Cardiac muscle cell (in vitro differentiated cells and primary cell): ENCODE measurements around the gene ADGRL3. TPM values are rescaled to one million over a fixed set of nuclear protein-coding genes. Genes with fewer than 3 reads are reported as not detected.

Experiments
- DNase-seq, 2 donors: peaks; one replicate each; pipeline versions ENCODE4 v3.0.0 to v3.0.0-alpha.2; 2010 to 2017; ENCODE audit warnings: low read depth in 1 of 2, low spot score in 1 of 2
- H3K27ac ChIP-seq: fragments of 200-600 bp; sonication (generic); 2 replicates; pipeline ENCODE4 v1.5.1; 2016
- H3K27me3 ChIP-seq: fragments of 200-600 bp; sonication (generic); 2 replicates; pipeline ENCODE4 v1.6.0; 2016; ENCODE audit warnings: control low read depth
- H3K36me3 ChIP-seq: fragments of 200-600 bp; sonication (generic); 2 replicates; pipeline ENCODE4 v1.5.1; 2016; ENCODE audit warnings: control low read depth
- H3K4me1 ChIP-seq: fragments of 200-600 bp; sonication (generic); 2 replicates; pipeline ENCODE4 v1.8.1; 2017; ENCODE audit warnings: low read depth, mild to moderate bottlenecking, mixed run types
- H3K4me3 ChIP-seq: fragments of 200-600 bp; sonication (generic); 2 replicates; pipeline ENCODE4 v1.5.1; 2016; ENCODE audit warnings: mild to moderate bottlenecking
- H3K9me3 ChIP-seq: fragments of 200-600 bp; sonication (generic); 2 replicates; pipeline ENCODE4 v1.5.1; 2017; ENCODE audit warnings: low read depth, mild to moderate bottlenecking, control low read depth
- CTCF ChIP-seq: IDR thresholded peaks from 2 replicates; pipeline ENCODE4 v1.5.1; 2012; ENCODE audit warnings: low read depth, mild to moderate bottlenecking, low read length
- polyA plus RNA-seq: library from polyadenylated mRNA; unstranded; fragments of >200 nt; fragmentation: Nextera tagmentation; extraction: Ambion mirVana; gene quantifications from 2 replicates; pipeline ENCODE4 v1.2.1, GENCODE V29; 2016
- total RNA-seq: library from RNA; depleted of rRNA; stranded (reverse); fragments of >200 nt; gene quantifications from 2 replicates; pipeline ENCODE4 v1.2.3, GENCODE V29; 2016

The ADGRL3 gene
- total and polyA plus RNA-seq, 2 experiments from 2014 or later = 2.4 to 4.8 TPM

DNA sequence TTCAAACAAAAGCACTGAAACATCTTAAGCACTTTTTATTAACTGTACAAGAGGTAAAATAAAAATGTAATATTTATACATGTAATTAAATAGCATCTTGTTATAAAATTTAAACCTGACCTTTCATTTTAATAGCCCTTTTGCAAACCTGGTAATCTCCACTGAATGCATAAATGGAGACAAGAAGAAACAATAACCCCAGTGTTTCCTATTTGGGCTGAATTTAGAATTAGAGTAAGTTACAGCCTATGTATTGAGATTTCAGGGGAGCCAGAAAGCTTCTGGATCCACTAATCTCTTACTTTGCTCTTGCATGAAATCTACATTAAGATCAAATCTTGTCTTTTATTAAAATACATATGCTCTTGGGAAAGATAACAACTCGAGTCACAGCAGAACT, 261.8 kb downstream of the ADGRL3 start:
- no peaks in the 10 kb centered on the region for H3K36me3 ChIP-seq
- H3K27me3 ChIP-seq = no peaks in the 10 kb centered on the region
- no peaks in the 10 kb centered on the region for H3K9me3 ChIP-seq
- H3K4me3 ChIP-seq = no peak overlapping the region
- no peaks in the 10 kb centered on the region for H3K4me1 ChIP-seq
- TF ChIP-seq CTCF = no peak
- no peak for DNase-seq
- H3K27ac ChIP-seq = no peak overlapping the region

- DNase-seq = peak in 1 of 2 donors; percentile 74
Measured at GRCh38 chr4:61462451-61463326, 262.6 kb downstream of the ADGRL3 start.

GRCh38 chr4:61468024-61468720, 268.0 kb downstream of the ADGRL3 start:
- H3K4me1 ChIP-seq = no peaks in the 10 kb centered on the region
- no peak overlapping the region for H3K4me3 ChIP-seq
- no peaks in the 10 kb centered on the region for H3K27me3 ChIP-seq
- peak in 1 of 2 donors; percentile 57 for DNase-seq
- TF ChIP-seq CTCF = no peak
- H3K9me3 ChIP-seq = no peaks in the 10 kb centered on the region
- H3K36me3 ChIP-seq = no peaks in the 10 kb centered on the region
- no peak overlapping the region for H3K27ac ChIP-seq

More at GRCh38 chr4:61462451-61463326, 262.6 kb downstream of the ADGRL3 start:
- H3K27me3 ChIP-seq = no peaks in the 10 kb centered on the region
- no peaks in the 10 kb centered on the region for H3K4me1 ChIP-seq
- no peaks in the 10 kb centered on the region for H3K9me3 ChIP-seq
- H3K27ac ChIP-seq = no peak overlapping the region
- no peak overlapping the region for H3K4me3 ChIP-seq
- H3K36me3 ChIP-seq = no peaks in the 10 kb centered on the region
- no peak for TF ChIP-seq CTCF

GRCh38 chr4:61473306-61473705, 273.2 kb downstream of the ADGRL3 start:
- no peaks in the 10 kb centered on the region for H3K9me3 ChIP-seq
- no peak overlapping the region for H3K27ac ChIP-seq
- no peak for DNase-seq
- H3K4me1 ChIP-seq = no peaks in the 10 kb centered on the region
- no peak for TF ChIP-seq CTCF
- no peaks in the 10 kb centered on the region for H3K27me3 ChIP-seq
- no peaks in the 10 kb centered on the region for H3K36me3 ChIP-seq
- H3K4me3 ChIP-seq = no peak overlapping the region

GRCh38 chr4:61478340-61478739, 278.2 kb downstream of the ADGRL3 start:
- Histone ChIP-seq H3K9me3 (no peaks in the 10 kb centered on the region), H3K27ac (no peak overlapping the region), H3K4me3 (no peak overlapping the region), H3K4me1 (no peaks in the 10 kb centered on the region), H3K36me3 (no peaks in the 10 kb centered on the region), H3K27me3 (no peaks in the 10 kb centered on the region)
- TF ChIP-seq CTCF = no peak
- no peak for DNase-seq
